GM12891 (cell line): ENCODE data around the gene COX14.

Experiments
- DNase-seq: peaks from one replicate; pipeline ENCODE4 v3.0.0; 2011; ENCODE audit warnings: low spot score; ENCODE audit not compliant: insufficient read length
- FAIRE-seq: peaks from 2 replicates; lab custom pipeline; 2011; peaks lifted over from hg19 to GRCh38; lab: Jason Lieb, UNC
- PAX5 ChIP-seq: IDR thresholded peaks from 2 replicates; pipeline ENCODE4 v1.6.1; 2011; ENCODE audit warnings: low read length, moderate library complexity, mild to moderate bottlenecking; ENCODE audit not compliant: insufficient read depth, severe bottlenecking
- POLR2A ChIP-seq: IDR thresholded peaks from 2 replicates; pipeline ENCODE4 v1.6.1; 2011; ENCODE audit warnings: low read depth, low read length, control low read depth
- POLR2AphosphoS5 ChIP-seq: IDR thresholded peaks from 2 replicates; pipeline ENCODE4 v1.6.1; 2011; ENCODE audit warnings: low read depth, low read length, control low read depth
- POU2F2 ChIP-seq: IDR thresholded peaks from 2 replicates; pipeline ENCODE4 v1.6.1; 2011; ENCODE audit warnings: low read depth, mild to moderate bottlenecking, control low read depth, low read length, moderate library complexity
- SPI1 ChIP-seq: IDR thresholded peaks from 2 replicates; pipeline ENCODE4 v1.6.1; 2011; ENCODE audit warnings: low read depth, low read length, control low read depth
- TAF1 ChIP-seq: IDR thresholded peaks from 2 replicates; pipeline ENCODE4 v1.6.1; 2011; ENCODE audit warnings: low read depth, low read length, control low read depth

Gene COX14

DNA sequence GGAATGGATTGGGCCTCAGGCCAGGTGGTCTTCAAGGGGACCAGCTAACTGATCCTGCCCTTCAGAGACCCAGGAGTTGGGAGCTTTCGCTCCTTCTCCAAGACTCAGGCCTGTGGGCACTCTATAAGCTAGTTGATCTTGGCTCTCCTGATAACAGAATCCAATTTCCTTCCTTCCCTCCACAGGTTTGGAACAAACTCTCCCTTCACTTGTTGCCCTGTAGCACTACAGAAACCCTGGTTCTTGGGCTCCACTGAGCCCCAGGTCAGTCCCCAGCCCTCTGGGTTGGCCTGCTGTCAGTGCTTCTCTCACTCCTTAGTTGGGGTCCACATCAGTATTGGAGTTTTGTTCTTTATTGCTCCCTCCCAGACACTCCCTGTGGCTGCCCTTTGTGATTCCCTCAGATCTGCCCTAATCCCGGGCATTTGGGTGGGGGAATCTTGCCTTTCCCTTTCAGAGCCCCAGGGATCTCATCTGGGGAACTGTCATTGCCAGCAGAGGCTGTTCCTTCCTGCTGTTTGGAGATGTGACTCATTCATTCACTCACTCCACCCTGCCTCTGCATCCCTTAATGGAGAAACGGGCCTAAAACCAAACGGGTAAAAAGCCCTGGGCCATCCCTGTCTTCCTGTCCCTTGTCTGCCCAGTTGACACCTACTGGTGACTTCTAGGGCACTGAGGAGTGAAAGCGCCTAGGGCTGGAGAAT, 12.6 kb upstream of the COX14 start:
- FAIRE-seq (no peak), DNase-seq (no peak)
- TF ChIP-seq POLR2A (no peak), TAF1 (no peak), POU2F2 (no peak), PAX5 (no peak), SPI1 (no peak), POLR2AphosphoS5 (no peak)

DNA sequence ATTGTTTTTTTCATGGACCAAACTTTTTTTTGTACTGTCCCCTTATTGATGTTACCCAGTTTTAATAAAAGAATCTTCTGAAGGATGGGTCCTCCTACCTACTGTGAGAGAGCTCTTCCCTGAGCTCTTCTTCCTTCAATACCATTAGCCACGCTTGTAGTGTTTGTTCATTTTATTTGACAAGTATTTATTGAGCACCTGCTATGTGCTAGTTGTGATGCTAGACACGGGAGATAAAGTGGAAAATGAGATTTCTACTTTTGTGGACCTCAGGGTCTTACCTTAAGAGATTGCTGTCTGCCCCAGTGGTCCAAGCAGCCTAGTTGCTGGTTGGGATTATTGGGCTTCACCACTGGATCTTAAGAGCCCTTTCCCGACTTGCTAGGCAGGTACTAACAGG, 11.5 kb upstream of the COX14 start:
- FAIRE-seq (no peak), DNase-seq (no peak)
- TF ChIP-seq POLR2A (no peak), POU2F2 (no peak), POLR2AphosphoS5 (no peak), SPI1 (no peak), PAX5 (no peak), TAF1 (no peak)

DNA sequence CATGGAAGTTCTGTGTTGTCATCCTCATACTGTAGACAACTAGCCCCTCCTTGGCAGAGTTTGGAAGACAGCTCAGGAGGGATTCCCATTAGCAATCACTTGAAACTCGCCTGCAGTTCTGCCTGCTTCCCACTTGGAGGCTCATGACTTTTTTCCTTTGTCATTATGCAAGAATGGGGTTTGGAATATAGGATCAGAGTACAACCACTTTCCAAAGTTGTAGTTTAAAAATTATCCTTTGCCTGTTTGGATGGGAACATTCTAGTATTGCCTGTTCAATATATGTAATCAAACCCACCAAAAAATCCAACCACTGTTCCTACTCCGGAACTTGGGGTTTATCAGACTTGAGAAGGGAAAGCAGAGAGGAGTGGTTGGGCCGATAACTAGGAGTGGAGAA, 10.4 kb upstream of the COX14 start:
- DNase-seq = no peak
- no peak for FAIRE-seq
- TF ChIP-seq TAF1 (no peak), POU2F2 (no peak), POLR2A (no peak), PAX5 (no peak), POLR2AphosphoS5 (no peak), SPI1 (no peak)

DNA sequence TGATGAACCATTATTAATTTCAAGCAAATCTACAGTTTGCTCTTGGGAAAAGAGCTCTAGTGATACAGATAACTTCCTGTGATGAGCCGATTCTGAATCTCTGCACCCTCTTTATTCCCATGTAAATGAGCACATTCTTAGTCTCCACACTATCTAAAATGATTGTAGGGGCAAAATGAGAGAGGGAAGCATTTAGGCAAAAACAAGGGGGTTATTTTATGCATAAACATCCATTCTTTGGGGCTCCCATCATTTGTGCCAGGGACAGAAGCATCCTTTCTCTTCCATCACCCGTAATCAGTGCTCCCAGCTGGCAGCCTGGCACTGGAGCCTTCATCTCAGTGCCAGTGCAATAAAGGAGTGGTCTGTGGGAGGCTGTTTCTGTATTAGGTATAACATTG, 9.9 kb upstream of the COX14 start:
- TF ChIP-seq TAF1 (no peak), POLR2AphosphoS5 (no peak), POU2F2 (no peak), POLR2A (no peak), PAX5 (no peak), SPI1 (no peak)
- FAIRE-seq = no peak
- DNase-seq = no peak

DNA sequence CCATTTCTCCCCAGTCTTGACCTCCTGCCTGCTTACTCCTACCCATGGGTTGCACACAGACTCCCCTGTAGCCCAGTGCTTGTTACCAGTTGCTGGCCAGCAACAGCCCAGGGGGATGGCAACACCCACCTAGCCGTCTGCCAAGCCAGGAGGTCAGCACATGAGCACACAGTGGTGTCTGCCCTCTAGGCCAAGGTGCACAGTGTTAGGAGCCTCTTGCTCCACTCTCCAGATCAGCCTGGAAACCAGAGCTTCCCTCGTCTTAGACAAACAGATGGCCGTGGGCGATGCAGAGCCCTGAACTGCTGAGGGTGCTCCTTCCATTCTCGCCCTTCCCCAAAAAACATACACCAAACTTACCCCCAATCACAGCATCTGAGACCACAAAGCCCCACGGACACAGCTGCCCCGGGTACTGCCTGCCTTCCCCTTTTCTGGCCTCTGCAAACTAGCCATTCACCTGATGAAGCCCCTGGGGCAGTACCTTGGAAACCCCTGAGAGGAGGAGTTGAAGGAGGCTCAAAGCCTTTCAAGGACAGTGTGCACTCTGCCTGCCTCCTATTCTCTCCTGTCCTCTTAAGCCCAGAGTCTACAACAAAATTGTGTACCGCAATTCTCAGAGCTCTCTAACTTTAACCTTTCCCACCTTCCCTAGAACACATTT, 9.3 kb upstream of the COX14 start:
- no peak for FAIRE-seq
- no peak for DNase-seq
- TF ChIP-seq PAX5 (no peak), SPI1 (peak; percentile 33), POU2F2 (no peak), POLR2A (peak; percentile 41), TAF1 (no peak), POLR2AphosphoS5 (peak; percentile 63)

DNA sequence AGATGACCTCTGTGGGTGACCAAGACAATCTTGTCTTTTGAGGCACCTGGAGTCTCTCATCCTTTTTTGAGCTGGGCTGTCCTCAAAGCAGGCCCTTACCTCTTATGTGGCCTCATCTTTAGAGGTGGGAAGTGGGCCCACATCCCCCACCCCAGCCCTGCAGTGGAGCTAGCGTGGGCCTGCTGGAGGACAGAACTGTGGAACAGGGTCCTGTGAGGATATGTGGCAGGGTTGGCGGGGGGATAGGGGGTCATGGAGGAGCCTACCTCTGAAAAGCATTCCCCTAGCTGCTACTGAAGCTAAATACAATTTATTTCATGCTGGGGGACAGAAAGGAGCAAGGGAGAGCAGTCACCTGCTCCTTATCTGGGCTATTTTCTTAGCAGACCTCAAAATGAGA, 8.7 kb upstream of the COX14 start:
- no peak for FAIRE-seq
- no peak for TF ChIP-seq TAF1

DNA sequence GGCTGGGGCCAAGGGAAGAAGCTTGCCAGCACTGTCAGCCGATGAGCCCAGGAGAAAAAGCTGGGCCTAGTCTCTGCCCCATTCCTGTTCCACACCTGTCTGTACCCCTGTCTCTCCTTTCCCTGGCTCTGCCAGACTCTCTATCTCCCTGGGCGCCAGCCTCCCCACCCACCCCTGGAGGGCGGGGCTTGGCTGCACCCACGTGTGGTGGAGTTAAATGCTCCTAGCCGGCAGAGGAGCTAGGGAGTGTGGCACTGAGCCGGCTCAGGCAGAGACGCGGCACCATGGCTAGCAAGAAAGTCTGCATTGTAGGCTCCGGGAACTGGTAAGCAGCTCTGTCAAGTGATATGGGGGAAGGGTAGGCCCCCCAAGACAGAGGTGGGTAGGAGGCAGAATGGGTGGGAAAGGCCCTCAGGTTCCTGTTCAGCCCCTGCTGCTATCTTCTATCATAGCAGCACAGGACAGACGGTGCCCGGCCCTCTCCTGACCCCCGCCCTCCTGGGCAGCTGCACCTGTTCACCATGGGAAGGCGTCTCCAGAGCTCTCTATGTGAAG, 8.2 kb upstream of the COX14 start, which contains the start of gene GPD1:
GPD1 (plus strand) TSS at position 242 of the 555 bp plus-strand sequence; CDS start at position 285, 43 bp downstream.
- TF ChIP-seq TAF1 (no peak), POU2F2 (no peak), SPI1 (no peak), PAX5 (no peak), POLR2A (no peak), POLR2AphosphoS5 (no peak)
- DNase-seq (no peak), FAIRE-seq (no peak)

More for the DNA sequence above, 8.7 kb upstream of the COX14 start:
- no peak for DNase-seq

DNA sequence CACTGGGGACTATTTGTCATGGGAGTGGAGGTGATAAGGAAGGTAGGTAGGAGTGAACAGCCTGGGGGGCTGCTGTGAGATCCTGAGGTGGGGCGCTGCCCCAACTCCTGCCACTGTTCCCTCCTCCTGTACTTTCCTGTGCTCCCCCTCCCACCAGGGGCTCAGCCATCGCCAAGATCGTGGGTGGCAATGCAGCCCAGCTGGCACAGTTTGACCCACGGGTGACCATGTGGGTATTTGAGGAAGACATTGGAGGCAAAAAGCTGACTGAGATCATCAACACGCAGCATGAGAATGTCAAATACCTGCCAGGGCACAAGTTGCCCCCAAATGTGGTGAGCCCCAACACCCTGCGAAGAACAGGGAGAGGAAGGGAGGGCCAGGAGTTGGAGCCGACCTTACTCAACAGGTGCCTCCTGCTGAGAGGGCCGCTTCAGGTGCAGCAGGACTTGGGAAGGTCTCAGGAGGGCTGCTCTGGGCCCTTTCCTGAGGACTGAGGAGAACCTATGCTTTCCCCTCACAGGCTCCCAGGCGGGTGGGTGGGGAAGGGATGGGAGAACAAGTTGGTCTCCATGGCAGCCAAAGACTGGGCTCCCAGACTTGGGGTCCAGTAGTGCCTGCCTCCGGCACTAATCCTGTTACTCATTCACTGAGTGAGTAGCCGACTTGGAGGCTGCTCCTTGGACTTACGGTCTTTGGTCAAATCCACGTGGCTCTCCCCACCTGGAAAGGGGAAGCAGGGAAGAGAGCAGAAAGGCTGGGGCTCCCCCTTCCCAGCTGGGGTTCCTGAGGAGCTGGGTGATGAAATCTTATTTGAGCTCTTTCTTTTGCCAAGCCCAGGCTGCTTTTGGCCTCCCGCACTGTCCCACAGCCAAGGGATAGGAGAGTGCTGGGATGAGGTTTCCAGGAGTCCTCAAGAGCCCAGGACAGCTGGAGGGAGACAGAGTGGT, 7.3 kb upstream of the COX14 start:
- no peak for FAIRE-seq
- no peak for DNase-seq
- TF ChIP-seq POLR2A (no peak), TAF1 (no peak), POU2F2 (no peak), SPI1 (no peak), PAX5 (no peak), POLR2AphosphoS5 (no peak)

DNA sequence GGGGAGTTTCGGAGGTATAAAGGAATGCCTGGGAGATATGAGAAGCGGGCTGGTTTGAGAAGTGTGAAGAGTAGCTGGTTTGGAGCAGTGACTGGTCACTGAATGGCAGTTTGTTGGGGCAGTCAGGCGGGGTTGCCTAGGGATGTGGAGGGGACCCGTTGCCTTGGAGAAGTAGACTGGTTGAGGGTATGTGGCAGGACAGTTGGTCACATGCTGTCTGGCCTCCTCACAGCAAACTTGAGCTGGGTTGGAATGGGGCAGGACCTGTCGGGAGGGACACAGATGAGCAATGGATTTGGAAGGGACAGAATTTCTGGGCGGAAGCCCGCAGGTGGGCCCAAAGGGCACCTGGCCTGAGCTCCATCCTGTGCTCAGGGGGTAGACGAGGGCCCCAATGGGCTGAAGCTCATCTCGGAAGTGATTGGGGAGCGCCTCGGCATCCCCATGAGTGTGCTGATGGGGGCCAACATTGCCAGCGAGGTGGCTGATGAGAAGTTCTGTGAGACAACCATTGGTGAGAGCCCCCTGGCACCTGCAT, 6.1 kb upstream of the COX14 start:
- no peak for DNase-seq
- TF ChIP-seq PAX5 = no peak
- TF ChIP-seq POLR2AphosphoS5 = no peak
- TF ChIP-seq POU2F2 = no peak
- TF ChIP-seq TAF1 = no peak
- no peak for TF ChIP-seq SPI1
- no peak for TF ChIP-seq POLR2A
- FAIRE-seq = no peak
